Dendritic cell treated with granulocyte-macrophage colony-stimulating factor and Interleukin-4, amounts not matched to agents 40 ng/mL and 50 ng/mL, for 4 days (primary cell): ENCODE results near the gene ANXA6.

Source experiments
- H3K27ac Mint-ChIP-seq: one replicate; pipeline ENCODE4 v1.8.0; 2022; ENCODE audit warnings: mild to moderate bottlenecking, mixed read lengths
- H3K27me3 Mint-ChIP-seq: one replicate; pipeline ENCODE4 v1.8.0; 2022; ENCODE audit warnings: mild to moderate bottlenecking, mixed read lengths
- H3K36me3 Mint-ChIP-seq: one replicate; pipeline ENCODE4 v1.8.0; 2022; ENCODE audit warnings: low read depth, mixed read lengths
- H3K4me1 Mint-ChIP-seq: one replicate; pipeline ENCODE4 v1.8.0; 2022; ENCODE audit warnings: low read depth, mixed read lengths
- H3K4me3 Mint-ChIP-seq: one replicate; pipeline ENCODE4 v1.8.0; 2022; ENCODE audit warnings: mild to moderate bottlenecking, moderate library complexity, mixed read lengths
- H3K9me3 Mint-ChIP-seq: one replicate; pipeline ENCODE4 v1.8.0; 2022; ENCODE audit warnings: mixed read lengths
- intact Hi-C: fragments of 100-400 bp; cut with micrococcal nuclease; formaldehyde crosslinking; loops from one replicate; pipeline ENCODE4 v1.15.0; 2022

ANXA6 gene

DNA sequence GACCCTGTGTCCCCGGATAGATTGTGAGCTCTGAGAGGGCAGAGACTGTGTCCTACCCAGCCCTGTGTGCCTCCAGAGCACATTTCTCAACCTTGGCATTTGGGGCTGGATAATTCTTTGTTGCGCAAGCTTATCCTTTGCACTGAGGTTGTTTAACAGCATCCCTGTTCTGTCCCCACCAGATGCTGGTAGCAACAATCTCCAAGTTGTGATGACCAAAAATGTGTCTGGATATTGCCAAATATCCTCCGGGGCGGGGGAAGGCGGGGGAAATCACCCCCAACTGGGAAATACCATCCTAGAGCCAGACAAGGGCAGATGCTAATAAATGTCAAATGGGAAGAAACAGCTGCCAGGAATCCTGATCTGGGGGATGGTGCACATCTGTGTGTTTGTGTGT is 52.8 kb downstream of the ANXA6 start:
- Mint-ChIP-seq H3K27me3 (no peaks in the 10 kb centered on the region), H3K4me1 (peaks cover 30% of the 10 kb centered on the region), H3K27ac (no peak overlapping the region), H3K9me3 (no peaks in the 10 kb centered on the region), H3K4me3 (no peak overlapping the region), H3K36me3 (peaks cover 98% of the 10 kb centered on the region)
- intact Hi-C loops = no loop called here

DNA sequence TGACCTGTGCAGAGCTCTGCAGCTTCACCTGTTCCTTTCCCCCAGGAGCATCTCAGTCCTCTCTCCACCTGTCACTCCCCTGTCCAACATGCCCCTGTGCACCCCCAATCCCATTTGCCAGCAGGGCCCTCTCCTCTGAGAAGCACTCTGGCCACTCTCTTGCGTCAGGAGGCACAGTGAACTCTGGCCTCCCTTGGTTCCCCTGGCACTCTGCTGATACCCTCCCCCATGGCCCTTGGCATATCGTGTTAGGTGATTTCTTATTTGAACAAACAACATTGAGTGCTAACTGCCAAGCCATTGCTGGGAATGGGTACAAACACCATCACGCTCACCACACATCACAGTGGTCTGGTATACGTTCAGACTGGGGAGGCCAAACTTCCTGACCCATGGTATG is 55.8 kb downstream of the ANXA6 start:
- Mint-ChIP-seq H3K36me3 (peaks cover 71% of the 10 kb centered on the region), H3K27ac (no peak overlapping the region), H3K27me3 (no peaks in the 10 kb centered on the region), H3K4me1 (peaks cover 55% of the 10 kb centered on the region), H3K9me3 (no peaks in the 10 kb centered on the region), H3K4me3 (no peak overlapping the region)
- intact Hi-C loops = no loop called here

DNA sequence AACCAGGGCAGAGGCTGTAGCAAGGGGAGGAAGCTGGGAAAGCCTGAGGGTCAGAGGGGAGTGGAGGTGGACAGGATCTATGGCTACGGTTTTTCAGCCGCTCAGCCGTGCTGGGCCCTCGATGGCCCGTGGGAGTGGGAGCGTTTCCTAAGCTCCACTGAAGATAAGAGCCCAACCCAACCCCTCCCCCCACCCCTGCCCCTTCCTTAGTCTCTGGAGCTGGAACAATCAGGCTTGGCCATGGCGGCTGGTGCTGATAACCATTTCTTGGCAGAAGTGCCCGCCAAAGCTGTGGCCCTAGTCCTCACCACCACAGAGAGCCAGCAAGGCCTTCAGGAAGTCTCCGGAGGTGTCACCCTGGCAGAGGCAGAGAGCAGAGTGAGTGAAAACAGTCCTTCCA is 56.4 kb downstream of the ANXA6 start:
- no peak overlapping the region for H3K4me3 Mint-ChIP-seq
- H3K9me3 Mint-ChIP-seq = no peaks in the 10 kb centered on the region
- H3K27ac Mint-ChIP-seq = no peak overlapping the region
- intact Hi-C loops = no loop called here
- peaks cover 55% of the 10 kb centered on the region for H3K4me1 Mint-ChIP-seq
- H3K36me3 Mint-ChIP-seq = peaks cover 65% of the 10 kb centered on the region
- H3K27me3 Mint-ChIP-seq = no peaks in the 10 kb centered on the region

DNA sequence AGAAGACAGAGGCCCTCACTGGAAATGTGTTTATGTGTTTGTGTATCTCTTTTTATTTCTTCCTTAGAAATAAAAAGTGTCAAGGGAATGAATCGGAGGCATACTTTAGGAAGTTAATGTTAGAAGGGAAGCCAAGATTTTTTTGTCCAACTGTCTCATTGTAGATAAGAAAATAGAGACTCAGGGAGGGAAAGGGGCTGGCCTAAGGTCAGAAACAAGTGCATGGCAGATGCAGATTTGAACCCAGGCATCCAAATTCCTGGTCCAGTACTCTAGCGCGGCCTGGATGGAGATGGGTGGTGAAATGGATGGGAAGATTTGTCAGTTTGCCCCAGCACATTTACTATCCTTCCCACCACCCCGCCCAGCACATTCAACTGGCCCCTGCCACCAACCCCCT is 56.9 kb downstream of the ANXA6 start:
- intact Hi-C loops = no loop called here
- peaks cover 59% of the 10 kb centered on the region for H3K4me1 Mint-ChIP-seq
- peak overlapping the region; percentile 18 for H3K27ac Mint-ChIP-seq
- H3K4me3 Mint-ChIP-seq = no peak overlapping the region
- H3K27me3 Mint-ChIP-seq = no peaks in the 10 kb centered on the region
- H3K9me3 Mint-ChIP-seq = no peaks in the 10 kb centered on the region
- peaks cover 61% of the 10 kb centered on the region for H3K36me3 Mint-ChIP-seq

DNA sequence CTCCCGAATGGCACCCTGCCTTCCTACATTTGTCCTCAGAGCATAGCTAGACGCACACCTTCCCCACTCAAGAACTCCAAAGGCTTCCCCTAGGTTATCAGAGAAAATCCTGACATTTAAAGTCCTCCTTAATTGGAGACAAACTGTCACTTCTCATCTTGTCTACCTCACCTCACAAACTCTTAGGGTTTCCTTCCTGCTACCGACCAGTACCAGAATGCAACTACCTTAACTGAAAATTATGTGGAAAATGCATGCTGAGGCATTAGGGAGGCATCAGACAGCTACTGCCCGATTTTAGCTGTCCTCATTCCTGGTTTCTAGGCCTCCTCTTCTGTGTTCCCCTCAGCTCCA is 58.8 kb downstream of the ANXA6 start:
- peaks cover 42% of the 10 kb centered on the region for H3K36me3 Mint-ChIP-seq
- H3K4me1 Mint-ChIP-seq = peaks cover 78% of the 10 kb centered on the region
- H3K27ac Mint-ChIP-seq = peak overlapping the region; percentile 20
- no peaks in the 10 kb centered on the region for H3K27me3 Mint-ChIP-seq
- intact Hi-C loops = loop anchor here (5.0 kb wide), 1 partner anchor 41 kb away; no protein-coding TSS in a partner anchor
- H3K9me3 Mint-ChIP-seq = no peaks in the 10 kb centered on the region
- H3K4me3 Mint-ChIP-seq = no peak overlapping the region

DNA sequence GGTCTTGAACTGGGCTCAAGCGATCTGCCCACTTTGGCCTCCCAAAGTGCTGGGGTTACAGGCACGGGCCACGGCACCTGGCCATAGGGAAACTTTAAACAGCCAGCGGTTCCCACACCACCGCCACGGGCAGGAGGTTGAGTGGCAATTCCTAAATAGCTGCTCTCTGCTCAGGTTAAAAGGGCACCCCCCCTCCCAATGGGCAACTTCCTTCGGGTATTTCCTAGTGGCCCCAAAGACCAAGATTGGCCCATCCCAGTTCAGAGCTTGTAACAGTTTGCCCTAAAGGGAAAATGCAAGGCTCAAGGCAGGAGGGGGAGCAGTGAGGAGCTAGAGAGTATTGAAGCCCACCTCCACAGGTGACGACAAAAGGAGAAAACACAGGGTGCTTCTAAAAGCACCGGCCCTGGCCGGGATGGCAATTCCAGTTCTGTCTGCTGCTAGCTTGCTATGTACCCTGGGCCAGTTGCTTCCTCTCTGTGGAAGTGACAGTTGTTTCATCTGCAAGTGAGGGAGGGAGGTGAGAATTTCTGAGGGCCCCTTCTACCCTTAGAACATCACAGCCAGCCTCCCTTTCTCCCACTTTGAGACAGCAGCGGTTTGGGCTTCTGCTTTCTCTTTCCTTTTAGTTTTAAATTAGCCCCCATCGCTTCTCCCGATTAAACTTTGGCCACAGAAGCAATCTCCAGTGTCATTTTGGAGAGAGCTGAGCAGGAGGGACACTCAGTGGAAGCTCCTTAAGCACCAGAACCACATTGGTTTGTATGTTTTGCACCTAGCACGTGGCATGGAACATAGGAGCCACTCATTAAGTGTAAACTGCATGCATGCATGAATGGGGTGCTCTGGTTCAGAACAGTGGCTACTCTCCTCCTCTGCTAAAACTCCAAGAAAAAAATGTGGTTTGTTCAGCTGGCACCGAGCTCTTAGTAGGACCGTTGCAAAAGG is 59.5 kb downstream of the ANXA6 start:
- Mint-ChIP-seq H3K27ac (peak overlapping the region; percentile 20), H3K4me3 (no peak overlapping the region), H3K9me3 (no peaks in the 10 kb centered on the region), H3K36me3 (peaks cover 36% of the 10 kb centered on the region), H3K27me3 (no peaks in the 10 kb centered on the region), H3K4me1 (peaks cover 84% of the 10 kb centered on the region)
- intact Hi-C loops = loop anchor here (5.0 kb wide), 1 partner anchor 41 kb away; no protein-coding TSS in a partner anchor

DNA sequence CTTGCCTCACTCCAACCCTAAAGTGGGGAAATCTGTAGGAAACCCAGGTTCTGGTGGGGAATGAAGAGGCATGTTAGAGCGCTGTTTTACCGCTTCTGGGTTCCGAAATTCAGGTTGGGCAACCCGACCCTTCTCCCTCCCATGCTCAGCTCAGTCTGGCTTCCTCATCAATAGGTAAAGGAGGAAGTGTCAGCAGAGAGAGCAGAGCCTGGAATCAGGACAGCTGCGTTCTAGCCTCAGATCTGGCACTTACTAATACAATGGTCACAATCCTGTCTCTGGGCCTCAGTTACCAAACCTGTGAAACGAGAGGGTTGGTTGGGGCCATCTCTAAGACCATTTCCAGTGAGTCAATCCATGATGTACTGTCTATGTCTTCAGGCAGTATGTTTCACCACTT is 60.5 kb downstream of the ANXA6 start:
- Mint-ChIP-seq H3K27me3 (no peaks in the 10 kb centered on the region), H3K4me1 (peaks cover 95% of the 10 kb centered on the region), H3K27ac (no peak overlapping the region), H3K4me3 (no peak overlapping the region), H3K36me3 (peaks cover 25% of the 10 kb centered on the region), H3K9me3 (no peaks in the 10 kb centered on the region)
- intact Hi-C loops = loop anchor here (5.0 kb wide), 1 partner anchor 40 kb away; no protein-coding TSS in a partner anchor

DNA sequence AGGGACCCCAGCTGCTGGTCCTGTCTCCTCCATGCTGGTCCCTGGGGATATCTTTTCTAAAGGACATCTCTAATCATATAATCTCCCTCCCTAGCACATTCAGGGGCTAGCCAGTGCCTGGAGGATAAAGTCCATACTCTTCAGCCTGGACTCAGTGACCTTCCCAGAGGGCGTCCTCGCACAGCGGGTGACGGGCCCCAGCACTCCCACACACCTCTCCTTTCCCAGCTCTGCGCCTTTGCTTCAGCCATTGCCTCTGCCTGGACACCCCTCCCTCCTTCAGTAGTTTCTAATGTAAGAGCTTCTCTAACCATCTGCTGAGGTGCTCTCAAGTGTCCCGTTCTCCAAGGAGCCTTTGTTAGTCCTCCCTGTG is 61.6 kb downstream of the ANXA6 start:
- intact Hi-C loops = loop anchor here (5.0 kb wide), 1 partner anchor 39 kb away; no protein-coding TSS in a partner anchor
- no peaks in the 10 kb centered on the region for H3K9me3 Mint-ChIP-seq
- peak overlapping the region; percentile 75 for H3K27ac Mint-ChIP-seq
- H3K4me3 Mint-ChIP-seq = no peak overlapping the region
- peaks cover 14% of the 10 kb centered on the region for H3K36me3 Mint-ChIP-seq
- H3K27me3 Mint-ChIP-seq = no peaks in the 10 kb centered on the region
- peaks cover 95% of the 10 kb centered on the region for H3K4me1 Mint-ChIP-seq

DNA sequence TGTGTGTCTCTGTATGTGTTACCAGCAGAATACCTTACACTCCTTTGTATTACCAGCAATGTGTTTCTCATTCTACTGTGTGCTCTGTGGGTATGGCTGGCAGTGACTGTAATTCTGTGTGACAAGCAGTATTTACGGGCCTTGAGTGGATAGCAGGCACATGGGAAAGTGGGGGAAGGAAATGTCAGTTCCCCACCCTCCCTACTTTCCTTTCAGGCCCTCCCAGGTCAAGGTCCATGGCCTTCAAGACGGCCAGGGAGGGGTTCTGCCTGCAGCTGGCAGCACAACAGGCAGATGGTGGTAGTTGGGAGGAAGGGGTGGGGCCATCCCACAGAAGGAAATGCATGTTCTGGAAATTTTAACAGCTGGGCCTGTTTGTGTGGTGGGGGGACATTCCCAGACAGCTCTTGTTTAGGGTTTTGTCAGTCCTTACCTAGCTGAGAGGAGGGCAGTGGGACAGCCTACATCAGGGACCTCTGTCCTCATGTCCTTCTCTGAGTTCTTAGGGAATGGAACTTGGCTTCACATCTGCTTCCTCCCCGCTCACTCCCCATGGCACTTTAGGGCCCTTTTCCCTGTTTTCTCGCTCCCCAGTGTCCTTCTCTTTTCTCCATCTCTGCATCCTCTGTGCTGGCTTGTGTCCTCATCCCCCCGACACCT is 62.1 kb downstream of the ANXA6 start:
- Mint-ChIP-seq H3K4me1 (peaks cover 92% of the 10 kb centered on the region), H3K27ac (peak overlapping the region; percentile 75), H3K27me3 (no peaks in the 10 kb centered on the region), H3K9me3 (no peaks in the 10 kb centered on the region), H3K36me3 (peaks cover 9% of the 10 kb centered on the region), H3K4me3 (no peak overlapping the region)
- intact Hi-C loops = loop anchor here (5.0 kb wide), 1 partner anchor 38 kb away; no protein-coding TSS in a partner anchor

DNA sequence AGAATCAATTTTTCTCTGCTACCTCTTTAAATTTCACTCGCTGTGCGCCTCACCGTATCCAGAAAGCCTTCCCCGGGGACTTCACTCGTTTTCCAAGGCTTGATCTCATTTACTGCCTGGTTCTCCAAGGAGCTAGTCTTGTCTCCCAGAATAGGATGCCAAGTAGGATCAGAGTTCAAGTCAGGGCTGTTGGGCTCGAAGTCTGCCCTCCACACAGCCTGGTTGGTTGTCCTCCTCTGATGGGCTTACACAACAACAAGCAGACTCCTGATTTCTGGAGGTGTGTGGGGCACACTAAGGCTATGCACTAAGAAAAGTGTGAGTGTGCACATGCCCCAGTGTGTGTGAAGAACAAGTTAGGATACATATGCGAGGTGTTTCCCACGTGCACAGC is 62.7 kb downstream of the ANXA6 start:
- Mint-ChIP-seq H3K9me3 (no peaks in the 10 kb centered on the region), H3K36me3 (peaks cover 3% of the 10 kb centered on the region), H3K4me1 (peaks cover 90% of the 10 kb centered on the region), H3K27ac (peak overlapping the region; percentile 75), H3K27me3 (no peaks in the 10 kb centered on the region), H3K4me3 (no peak overlapping the region)
- intact Hi-C loops = loop anchor here (5.0 kb wide), 1 partner anchor 38 kb away; no protein-coding TSS in a partner anchor

DNA sequence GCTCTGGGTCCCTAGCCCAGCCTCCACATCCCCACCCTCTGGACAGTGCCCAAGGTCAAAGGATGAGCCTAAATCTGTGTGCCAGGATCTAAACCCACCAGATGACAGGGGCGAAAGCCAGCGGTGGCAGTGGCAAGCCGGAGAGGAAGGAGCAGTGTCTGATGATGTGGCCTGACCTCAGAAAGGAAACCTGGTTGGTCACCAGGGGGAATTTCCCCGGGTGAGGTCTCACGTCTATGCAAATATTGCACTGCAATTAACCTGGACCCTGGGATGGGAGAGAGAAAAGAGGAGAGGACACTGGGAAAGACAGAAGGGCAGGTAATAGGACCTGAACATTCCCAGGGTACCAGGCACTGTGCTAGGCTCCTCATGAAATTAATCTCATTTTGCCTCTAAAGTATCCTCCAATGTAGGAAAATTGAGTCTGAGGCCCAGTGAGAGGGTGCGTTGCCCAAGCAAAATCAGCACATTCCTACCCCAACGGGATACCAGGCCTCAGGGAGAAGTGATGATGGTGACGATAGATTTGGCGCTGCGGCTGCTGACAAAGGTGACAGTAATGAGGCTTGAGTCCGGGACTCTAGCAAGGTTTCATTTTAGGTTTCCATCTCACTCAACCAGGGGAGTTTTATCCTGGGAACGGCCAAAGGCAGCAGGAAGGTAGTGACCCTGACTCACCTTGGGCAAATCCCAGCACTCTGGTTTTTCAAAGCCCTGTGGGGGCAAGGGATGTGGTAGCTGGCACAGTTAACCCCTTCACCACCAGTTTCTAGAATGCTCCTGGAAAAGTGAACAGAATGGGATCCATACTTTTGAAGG is 63.3 kb downstream of the ANXA6 start:
- Mint-ChIP-seq H3K4me3 (no peak overlapping the region), H3K4me1 (peaks cover 94% of the 10 kb centered on the region), H3K9me3 (no peaks in the 10 kb centered on the region), H3K27me3 (no peaks in the 10 kb centered on the region), H3K36me3 (no peaks in the 10 kb centered on the region), H3K27ac (peak overlapping the region; percentile 75)
- intact Hi-C loops = no loop called here

DNA sequence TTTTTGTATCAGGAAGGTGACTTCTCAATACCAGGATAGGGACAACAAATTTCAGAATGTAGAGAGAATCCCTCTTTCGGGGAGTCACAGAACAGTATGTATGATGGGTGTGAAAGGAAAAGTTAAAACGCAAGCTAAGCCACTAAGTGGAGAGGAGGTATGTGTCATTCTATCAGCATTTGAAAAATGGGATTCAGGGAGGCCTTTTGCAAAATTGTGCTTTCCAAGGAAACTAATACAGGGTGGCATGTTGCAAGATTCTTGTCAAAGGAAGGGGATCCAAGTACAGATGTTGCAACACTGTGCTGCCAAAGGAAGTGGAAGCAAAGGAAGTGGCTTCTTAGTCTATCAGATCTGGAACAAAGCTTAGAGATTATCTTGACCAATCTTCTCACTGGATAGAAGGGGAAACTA is 64.1 kb downstream of the ANXA6 start:
- Mint-ChIP-seq H3K4me1 (peaks cover 94% of the 10 kb centered on the region), H3K27me3 (no peaks in the 10 kb centered on the region), H3K36me3 (no peaks in the 10 kb centered on the region), H3K27ac (peak overlapping the region; percentile 75), H3K4me3 (no peak overlapping the region), H3K9me3 (no peaks in the 10 kb centered on the region)
- intact Hi-C loops = loop anchor here (1.0 kb wide), 1 partner anchor 8 kb away; no protein-coding TSS in a partner anchor

DNA sequence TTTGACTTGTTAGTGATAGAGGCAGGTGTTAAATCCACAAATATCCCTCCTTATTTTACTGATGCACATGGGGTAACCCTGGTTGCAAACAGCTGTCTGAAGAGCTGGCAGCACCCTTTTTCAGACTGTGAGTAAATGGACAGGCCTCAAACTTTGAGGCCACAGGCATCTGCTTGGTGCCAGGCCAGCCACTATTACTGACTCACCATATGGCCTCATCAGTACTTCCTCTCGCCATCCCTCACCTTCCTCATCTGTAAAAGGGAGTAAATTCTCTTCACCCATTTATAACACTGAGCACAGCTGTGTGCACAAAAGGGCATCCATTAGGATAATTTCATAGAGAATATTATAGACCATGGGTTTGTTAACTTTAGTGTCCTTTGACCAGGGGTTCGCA is 64.8 kb downstream of the ANXA6 start:
- Mint-ChIP-seq H3K27me3 (no peaks in the 10 kb centered on the region), H3K4me3 (no peak overlapping the region), H3K27ac (peak overlapping the region; percentile 36), H3K4me1 (peaks cover 91% of the 10 kb centered on the region), H3K9me3 (no peaks in the 10 kb centered on the region), H3K36me3 (no peaks in the 10 kb centered on the region)
- intact Hi-C loops = loop anchor here (1.0 kb wide), 1 partner anchor 7 kb away; no protein-coding TSS in a partner anchor
